ENCODE measurements around the gene PHLDA2.
A peak's percentile ranks its signal among the peaks of the same experiment; 100 is the strongest.

Gene PHLDA2

DNA sequence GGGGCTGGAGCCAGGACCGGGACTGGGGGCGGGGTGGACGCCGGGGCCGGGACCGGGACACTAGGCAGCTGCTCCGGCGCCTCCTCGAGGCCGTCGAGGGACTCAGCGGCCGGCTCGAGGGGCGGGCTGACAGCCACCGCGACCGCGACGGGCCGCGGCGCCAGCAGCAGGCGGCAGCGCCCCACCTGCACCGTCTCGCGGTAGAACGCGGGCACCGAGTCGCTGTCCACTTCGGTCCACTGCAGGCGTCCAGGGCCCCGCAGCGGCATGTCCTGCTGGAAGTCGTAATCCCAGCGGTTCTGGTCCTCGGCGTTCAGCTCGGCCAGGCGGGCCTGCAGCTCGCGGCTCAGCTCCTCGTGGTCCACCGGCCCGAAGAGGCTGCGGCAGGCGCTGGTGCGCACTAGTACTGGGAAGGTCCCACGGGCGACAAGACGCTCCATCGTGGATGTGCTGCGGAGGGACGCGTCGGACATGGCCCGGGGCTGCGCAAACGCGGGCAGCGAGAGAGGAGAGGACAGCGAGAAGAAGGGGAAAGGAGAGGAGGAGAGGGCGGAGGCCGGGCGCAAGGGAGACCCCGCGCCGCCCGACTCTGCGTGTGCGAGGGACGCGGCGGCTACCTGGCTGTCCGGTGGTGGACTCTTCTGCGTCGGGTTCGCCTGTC lies 44.1 kb downstream of the PHLDA2 start (continued):
- TF ChIP-seq, protein P1, sequence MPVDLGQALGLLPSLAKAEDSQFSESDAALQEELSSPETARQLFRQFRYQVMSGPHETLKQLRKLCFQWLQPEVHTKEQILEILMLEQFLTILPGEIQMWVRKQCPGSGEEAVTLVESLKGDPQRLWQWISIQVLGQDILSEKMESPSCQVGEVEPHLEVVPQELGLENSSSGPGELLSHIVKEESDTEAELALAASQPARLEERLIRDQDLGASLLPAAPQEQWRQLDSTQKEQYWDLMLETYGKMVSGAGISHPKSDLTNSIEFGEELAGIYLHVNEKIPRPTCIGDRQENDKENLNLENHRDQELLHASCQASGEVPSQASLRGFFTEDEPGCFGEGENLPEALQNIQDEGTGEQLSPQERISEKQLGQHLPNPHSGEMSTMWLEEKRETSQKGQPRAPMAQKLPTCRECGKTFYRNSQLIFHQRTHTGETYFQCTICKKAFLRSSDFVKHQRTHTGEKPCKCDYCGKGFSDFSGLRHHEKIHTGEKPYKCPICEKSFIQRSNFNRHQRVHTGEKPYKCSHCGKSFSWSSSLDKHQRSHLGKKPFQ (tag by site-specific recombination; IDR thresholded peaks at IDR 0.05): no peak
- TF ChIP-seq ZNF121 (tag by site-specific recombination; IDR thresholded peaks at IDR 0.05): no peak
- TF ChIP-seq, protein P2, sequence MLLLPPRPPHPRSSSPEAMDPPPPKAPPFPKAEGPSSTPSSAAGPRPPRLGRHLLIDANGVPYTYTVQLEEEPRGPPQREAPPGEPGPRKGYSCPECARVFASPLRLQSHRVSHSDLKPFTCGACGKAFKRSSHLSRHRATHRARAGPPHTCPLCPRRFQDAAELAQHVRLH (tag by site-specific recombination; IDR thresholded peaks at IDR 0.05): no peak
- TF ChIP-seq ZBTB20 (tag by site-specific recombination; IDR thresholded peaks at IDR 0.05): peak; percentile 41; the same call in 1 of the 2 replicates
- 0 out of 2 replicates have a peak, but pooled peaks have one; percentile 32 for TF ChIP-seq SP3 (tag by site-specific recombination; IDR thresholded peaks at IDR 0.05)
- TF ChIP-seq ZNF837 (tag by site-specific recombination; IDR thresholded peaks at IDR 0.05): 0 out of 2 replicates have a peak, but pooled peaks have one; percentile 31
- TF ChIP-seq KLF10 (tag by site-specific recombination; IDR thresholded peaks at IDR 0.05): no peak
- TF ChIP-seq ZNF239 (tag by site-specific recombination; IDR thresholded peaks at IDR 0.05): no peak
- no peak for TF ChIP-seq TSHZ1 (tag by site-specific recombination; IDR thresholded peaks at IDR 0.05; ENCODE audit: borderline replicate concordance)
- TF ChIP-seq TCF7L2 (IDR thresholded peaks at IDR 0.05; ENCODE audit: borderline replicate concordance, low read depth, low read length): no peak
- TF ChIP-seq ZIC2 (tag by site-specific recombination; IDR thresholded peaks at IDR 0.05): peak; percentile 39; the same call in 1 of the 2 replicates
- no peak for TF ChIP-seq ZNF433 (tag by site-specific recombination; IDR thresholded peaks at IDR 0.05; ENCODE audit: low read depth)
- no peak for TF ChIP-seq ZNF214 (tag by site-specific recombination; IDR thresholded peaks at IDR 0.05; ENCODE audit: borderline replicate concordance)
- TF ChIP-seq, protein P3, sequence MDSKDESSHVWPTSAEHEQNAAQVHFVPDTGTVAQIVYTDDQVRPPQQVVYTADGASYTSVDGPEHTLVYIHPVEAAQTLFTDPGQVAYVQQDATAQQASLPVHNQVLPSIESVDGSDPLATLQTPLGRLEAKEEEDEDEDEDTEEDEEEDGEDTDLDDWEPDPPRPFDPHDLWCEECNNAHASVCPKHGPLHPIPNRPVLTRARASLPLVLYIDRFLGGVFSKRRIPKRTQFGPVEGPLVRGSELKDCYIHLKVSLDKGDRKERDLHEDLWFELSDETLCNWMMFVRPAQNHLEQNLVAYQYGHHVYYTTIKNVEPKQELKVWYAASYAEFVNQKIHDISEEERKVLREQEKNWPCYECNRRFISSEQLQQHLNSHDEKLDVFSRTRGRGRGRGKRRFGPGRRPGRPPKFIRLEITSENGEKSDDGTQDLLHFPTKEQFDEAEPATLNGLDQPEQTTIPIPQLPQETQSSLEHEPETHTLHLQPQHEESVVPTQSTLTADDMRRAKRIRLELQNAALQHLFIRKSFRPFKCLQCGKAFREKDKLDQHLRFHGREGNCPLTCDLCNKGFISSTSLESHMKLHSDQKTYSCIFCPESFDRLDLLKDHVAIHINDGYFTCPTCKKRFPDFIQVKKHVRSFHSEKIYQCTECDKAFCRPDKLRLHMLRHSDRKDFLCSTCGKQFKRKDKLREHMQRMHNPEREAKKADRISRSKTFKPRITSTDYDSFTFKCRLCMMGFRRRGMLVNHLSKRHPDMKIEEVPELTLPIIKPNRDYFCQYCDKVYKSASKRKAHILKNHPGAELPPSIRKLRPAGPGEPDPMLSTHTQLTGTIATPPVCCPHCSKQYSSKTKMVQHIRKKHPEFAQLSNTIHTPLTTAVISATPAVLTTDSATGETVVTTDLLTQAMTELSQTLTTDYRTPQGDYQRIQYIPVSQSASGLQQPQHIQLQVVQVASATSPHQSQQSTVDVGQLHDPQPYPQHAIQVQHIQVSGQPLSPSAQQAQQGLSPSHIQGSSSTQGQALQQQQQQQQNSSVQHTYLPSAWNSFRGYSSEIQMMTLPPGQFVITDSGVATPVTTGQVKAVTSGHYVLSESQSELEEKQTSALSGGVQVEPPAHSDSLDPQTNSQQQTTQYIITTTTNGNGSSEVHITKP (tag by site-specific recombination; IDR thresholded peaks at IDR 0.05): peak; percentile 68
- peak; percentile 47; the same call in 1 of the 2 replicates for TF ChIP-seq ZNF423 (tag by site-specific recombination; IDR thresholded peaks at IDR 0.05)
- TF ChIP-seq ZNF223 (tag by site-specific recombination; IDR thresholded peaks at IDR 0.05): no peak
- TF ChIP-seq ZNF140 (tag by site-specific recombination; IDR thresholded peaks at IDR 0.05): no peak
- peak; percentile 77; the same call in 1 of the 2 replicates for TF ChIP-seq KLF17 (tag by site-specific recombination; IDR thresholded peaks at IDR 0.05)
- TF ChIP-seq ZNF26 (tag by site-specific recombination; IDR thresholded peaks at IDR 0.05): no peak
- no peak for TF ChIP-seq ZNF274 (IDR thresholded peaks at IDR 0.05; ENCODE audit: low read length)
- no peak for TF ChIP-seq ZNF274 (tag by site-specific recombination; IDR thresholded peaks at IDR 0.05; ENCODE audit: borderline replicate concordance)
- TF ChIP-seq REST (tag by site-specific recombination; IDR thresholded peaks at IDR 0.05): peak; percentile 60; the same call in 1 of the 2 replicates
